SU-DHL-6 (cell line): ENCODE measurements around the gene ITGA2B.

Experiments
- H2AFZ ChIP-seq: fragments of 200-600 bp; sonication (generic); 2 replicates; pipeline ENCODE4 v1.6.1; 2014; ENCODE audit warnings: low read depth, mild to moderate bottlenecking, moderate library complexity, mixed read lengths, antibody characterized with exemption, low read length; ENCODE audit not compliant: severe bottlenecking
- H3F3A ChIP-seq: fragments of 200-600 bp; shearing (Covaris generic); 2 replicates; pipeline ENCODE4 v1.6.0; 2016; ENCODE audit warnings: antibody characterized with exemption, mild to moderate bottlenecking; ENCODE audit not compliant: insufficient read depth
- H3K27ac ChIP-seq: fragments of 200-600 bp; sonication (generic); 2 replicates; pipeline ENCODE4 v1.5.1; 2016; ENCODE audit warnings: low read depth, mild to moderate bottlenecking, low read length, moderate library complexity, mixed read lengths
- H3K27me3 ChIP-seq: fragments of 200-600 bp; sonication (generic), shearing (Covaris generic); 2 replicates; pipeline ENCODE4 v1.6.0; 2014; ENCODE audit warnings: mild to moderate bottlenecking, low read length
- H3K36me3 ChIP-seq: fragments of 200-600 bp; sonication (generic); 2 replicates; pipeline ENCODE4 v1.6.1; 2014; ENCODE audit warnings: mild to moderate bottlenecking, low read length, mixed read lengths
- H3K4me2 ChIP-seq: fragments of 300-600, 200-600 bp; shearing (Covaris generic), sonication (generic); 2 replicates; pipeline ENCODE4 v1.6.0; 2014; ENCODE audit warnings: low read length, low read depth, mild to moderate bottlenecking; ENCODE audit not compliant: poor library complexity, severe bottlenecking
- H3K4me3 ChIP-seq: fragments of 200-600 bp; sonication (generic); 2 replicates; pipeline ENCODE4 v1.5.1; 2014; ENCODE audit warnings: antibody characterized with exemption, low read length, mild to moderate bottlenecking, mixed read lengths; ENCODE audit not compliant: insufficient read depth, poor library complexity, severe bottlenecking
- H3K79me2 ChIP-seq: fragments of 200-600 bp; sonication (generic); 2 replicates; pipeline ENCODE4 v1.6.1; 2014; ENCODE audit warnings: mild to moderate bottlenecking, low read length, moderate library complexity; ENCODE audit not compliant: insufficient read depth
- H3K9ac ChIP-seq: fragments of 200-600 bp; sonication (generic); 2 replicates; pipeline ENCODE4 v1.7.0; 2014; ENCODE audit warnings: mild to moderate bottlenecking, low read length
- H3K9me2 ChIP-seq: fragments of 200-600 bp; sonication (generic); replicated peaks from 2 replicates; pipeline ENCODE4 v1.6.1; 2014; ENCODE audit warnings: low read length; ENCODE audit not compliant: insufficient read depth
- H3K9me3 ChIP-seq: fragments of 200-600 bp; sonication (generic); 2 replicates; pipeline ENCODE4 v1.6.1; 2014; ENCODE audit warnings: low read length, mixed read lengths; ENCODE audit not compliant: insufficient read depth
- H4K20me1 ChIP-seq: fragments of 200-600 bp; sonication (generic); 2 replicates; pipeline ENCODE4 v1.6.1; 2014; ENCODE audit warnings: low read depth, mild to moderate bottlenecking, antibody characterized with exemption, low read length, moderate library complexity, mixed read lengths
- CTCF ChIP-seq: fragments of 200-600 bp; sonication (generic); IDR thresholded peaks from one replicate; pipeline ENCODE4 v1.5.1; 2017; ENCODE audit warnings: antibody characterized with exemption, mild to moderate bottlenecking, low read length, moderate library complexity; ENCODE audit not compliant: insufficient read depth, poor library complexity, severe bottlenecking
- EZH2phosphoT487 ChIP-seq: fragments of 200-600 bp; sonication (generic), shearing (Covaris generic); conservative IDR thresholded peaks from 2 replicates; pipeline ENCODE4 v1.6.1; 2018; ENCODE audit warnings: mild to moderate bottlenecking, antibody characterized with exemption, low read length, moderate library complexity, mixed read lengths

Gene ITGA2B

GRCh38 chr17:44383861-44384260 is 5.6 kb downstream of the ITGA2B start:
- Histone ChIP-seq H3K27me3 (no peaks in the 10 kb centered on the region), H3K9me2 (no peaks in the 10 kb centered on the region), H2AFZ (no peak overlapping the region), H4K20me1 (no peaks in the 10 kb centered on the region), H3K4me2 (no peak overlapping the region), H3K4me3 (no peak overlapping the region), H3K27ac (no peak overlapping the region), H3K9ac (no peak overlapping the region), H3K36me3 (no peaks in the 10 kb centered on the region), H3K9me3 (no peaks in the 10 kb centered on the region), H3F3A (no peaks in the 10 kb centered on the region), H3K79me2 (no peaks in the 10 kb centered on the region)
- TF ChIP-seq CTCF = no peak
- TF ChIP-seq EZH2phosphoT487 = no peak

- H2AFZ ChIP-seq = no peak overlapping the region
- H4K20me1 ChIP-seq = no peaks in the 10 kb centered on the region
- no peaks in the 10 kb centered on the region for H3K9me2 ChIP-seq
- H3K27ac ChIP-seq = no peak overlapping the region
- no peaks in the 10 kb centered on the region for H3K27me3 ChIP-seq
- H3F3A ChIP-seq = no peaks in the 10 kb centered on the region
- TF ChIP-seq EZH2phosphoT487 = no peak
- no peak for TF ChIP-seq CTCF
- H3K4me3 ChIP-seq = no peak overlapping the region
- no peaks in the 10 kb centered on the region for H3K79me2 ChIP-seq
- H3K4me2 ChIP-seq = no peak overlapping the region
- H3K9me3 ChIP-seq = no peaks in the 10 kb centered on the region
- no peaks in the 10 kb centered on the region for H3K36me3 ChIP-seq
- no peak overlapping the region for H3K9ac ChIP-seq
Measured at GRCh38 chr17:44383363-44383762, 6.1 kb downstream of the ITGA2B start.

GRCh38 chr17:44382917-44383316 is 6.5 kb downstream of the ITGA2B start:
- TF ChIP-seq EZH2phosphoT487 (no peak), CTCF (no peak)
- H3K27ac ChIP-seq = no peak overlapping the region
- H2AFZ ChIP-seq = no peak overlapping the region
- no peaks in the 10 kb centered on the region for H3F3A ChIP-seq
- H3K9me2 ChIP-seq = no peaks in the 10 kb centered on the region
- no peaks in the 10 kb centered on the region for H3K36me3 ChIP-seq
- H3K9me3 ChIP-seq = no peaks in the 10 kb centered on the region
- H3K27me3 ChIP-seq = no peaks in the 10 kb centered on the region
- no peak overlapping the region for H3K4me3 ChIP-seq
- no peak overlapping the region for H3K4me2 ChIP-seq
- H3K79me2 ChIP-seq = no peaks in the 10 kb centered on the region
- H3K9ac ChIP-seq = no peak overlapping the region
- no peaks in the 10 kb centered on the region for H4K20me1 ChIP-seq
